ENCODE results near the gene RNU5D-1. TPM values are rescaled to one million over a fixed set of nuclear protein-coding genes. Genes with fewer than 3 reads are reported as not detected.
"Not testable (repeated sequence)": the region's sequence is repeated elsewhere in the genome, so short reads cannot be mapped to it uniquely, and the experiment has no call there.

RNU5D-1 gene
- total RNA-seq = not detected

- ChIA-PET POLR2A (interaction anchor here (0.6 to 4.9 kb wide), 31 partner anchors 8 to 610 kb away, joined by 3 to 153 read pairs (median 5); partner anchors contain the start of genes ARMH1, BTBD19, DYNLT4 and EIF2B3), CTCF (interaction anchor here (0.9 to 4.0 kb wide), 20 partner anchors 9 to 761 kb away, joined by 3 to 38 read pairs (median 4); partner anchors contain the start of genes BEST4, BTBD19, KIF2C and PLK3)
Observed at GRCh38 chr1:44730741-44731512, at the start of gene RNU5D-1. Gene RNU5D-1 (minus strand): TSS chr1:44731170.

- POLR2A ChIA-PET = interaction anchor here (0.5 to 0.9 kb wide), 3 partner anchors 29 to 49 kb away, joined by 3 to 4 read pairs (median 3); partner anchors contain the start of gene RNU5D-1
- CTCF ChIA-PET = interaction anchor here (0.6 to 2.8 kb wide), 4 partner anchors 13 to 231 kb away, joined by 3 to 11 read pairs (median 4); partner anchors contain the start of genes RNU5D-1 and UROD
Observed at GRCh38 chr1:44780583-44781121, 49.7 kb upstream of the RNU5D-1 start.

GRCh38 chr1:44778705-44779576 is 48.0 kb upstream of the RNU5D-1 start:
- ChIA-PET CTCF (interaction anchor here (2.8 kb wide), 1 partner anchor 14 kb away, joined by 11 read pairs; no protein-coding TSS in a partner anchor), POLR2A (interaction anchor here (0.6 kb wide), 1 partner anchor 521 kb away, joined by 3 read pairs; no protein-coding TSS in a partner anchor)

GRCh38 chr1:44777969-44778635 is 47.1 kb upstream of the RNU5D-1 start:
- CTCF ChIA-PET = no interaction called here
- POLR2A ChIA-PET = interaction anchor here (3.8 kb wide), 1 partner anchor 31 kb away, joined by 25 read pairs; the partner anchor contains the start of gene BTBD19

GRCh38 chr1:44777547-44777946 is 46.6 kb upstream of the RNU5D-1 start:
- CTCF ChIA-PET = no interaction called here
- POLR2A ChIA-PET = interaction anchor here (3.8 kb wide), 1 partner anchor 31 kb away, joined by 25 read pairs; the partner anchor contains the start of gene BTBD19

GRCh38 chr1:44776730-44777068 is 45.7 kb upstream of the RNU5D-1 start:
- ChIA-PET CTCF (interaction anchor here (1.2 to 1.8 kb wide), 4 partner anchors 8 to 31 kb away, joined by 3 to 16 read pairs (median 6); partner anchors contain the start of genes BTBD19 and PLK3), POLR2A (interaction anchor here (1.5 to 3.8 kb wide), 5 partner anchors 24 to 55 kb away, joined by 11 to 30 read pairs (median 25); partner anchors contain the start of genes BTBD19, PLK3 and RNU5D-1)

- ChIA-PET CTCF (interaction anchor here (1.2 to 2.5 kb wide), 6 partner anchors 9 to 45 kb away, joined by 3 to 16 read pairs (median 6); partner anchors contain the start of genes BTBD19, PLK3 and RNU5D-1), POLR2A (interaction anchor here (0.8 to 3.8 kb wide), 13 partner anchors 8 to 527 kb away, joined by 3 to 30 read pairs (median 7); partner anchors contain the start of genes BTBD19, HECTD3, PLK3 and RNU5D-1)
Observed at GRCh38 chr1:44775930-44776729, 45.2 kb upstream of the RNU5D-1 start.

- CTCF ChIA-PET = interaction anchor here (0.8 to 2.5 kb wide), 9 partner anchors 9 to 47 kb away, joined by 3 to 16 read pairs (median 6); partner anchors contain the start of genes BTBD19, PLK3 and RNU5D-1
- POLR2A ChIA-PET = interaction anchor here (0.8 to 3.8 kb wide), 16 partner anchors 9 to 528 kb away, joined by 3 to 30 read pairs (median 6); partner anchors contain the start of genes BTBD19, HECTD3, PLK3 and RNU5D-1
Observed at GRCh38 chr1:44775078-44775929, 44.3 kb upstream of the RNU5D-1 start, which contains the start of gene RPS8. Gene RPS8 (plus strand): TSS chr1:44775540. CDS start chr1:44775597, 57 bp downstream.

GRCh38 chr1:44766421-44766820 is 35.5 kb upstream of the RNU5D-1 start:
- CTCF ChIA-PET = interaction anchor here (1.0 to 1.2 kb wide), 3 partner anchors 9 to 36 kb away, joined by 3 to 5 read pairs (median 4); partner anchors contain the start of genes RNU5D-1 and RPS8
- POLR2A ChIA-PET = not testable (repeated sequence)

GRCh38 chr1:44760876-44761275 is 29.9 kb upstream of the RNU5D-1 start:
- CTCF ChIA-PET = no interaction called here
- POLR2A ChIA-PET = interaction anchor here (1.7 kb wide), 1 partner anchor 29 kb away, joined by 7 read pairs; no protein-coding TSS in a partner anchor

- ChIA-PET CTCF (interaction anchor here (0.9 to 1.3 kb wide), 2 partner anchors 9 to 11 kb away, joined by 3 to 4 read pairs; no protein-coding TSS in a partner anchor), POLR2A (no interaction called here)
Observed at GRCh38 chr1:44759077-44759476, 28.1 kb upstream of the RNU5D-1 start.

GRCh38 chr1:44757420-44757819 is 26.4 kb upstream of the RNU5D-1 start:
- POLR2A ChIA-PET = no interaction called here
- CTCF ChIA-PET = no interaction called here

GRCh38 chr1:44747878-44748277 is 16.9 kb upstream of the RNU5D-1 start:
- CTCF ChIA-PET = interaction anchor here (0.7 to 1.1 kb wide), 4 partner anchors 11 to 122 kb away, joined by 3 to 4 read pairs (median 4); partner anchors contain the start of gene RNU5D-1

GRCh38 chr1:44743211-44743610 is 12.2 kb upstream of the RNU5D-1 start:
- CTCF ChIA-PET = interaction anchor here (0.6 kb wide), 1 partner anchor 1083 kb away, joined by 3 read pairs; no protein-coding TSS in a partner anchor
- POLR2A ChIA-PET = interaction anchor here (1.2 kb wide), 1 partner anchor 32 kb away, joined by 3 read pairs; no protein-coding TSS in a partner anchor

More at GRCh38 chr1:44747878-44748277, 16.9 kb upstream of the RNU5D-1 start:
- POLR2A ChIA-PET = interaction anchor here (0.6 kb wide), 1 partner anchor 34 kb away, joined by 4 read pairs; no protein-coding TSS in a partner anchor

- ChIA-PET POLR2A (interaction anchor here (0.7 to 1.6 kb wide), 5 partner anchors 9 to 60 kb away, joined by 3 to 10 read pairs (median 4); partner anchors contain the start of genes PLK3, RNU5D-1 and RPS8), CTCF (interaction anchor here (1.0 to 2.8 kb wide), 3 partner anchors 9 to 47 kb away, joined by 3 to 14 read pairs (median 3); partner anchors contain the start of gene RNU5D-1)
Observed at GRCh38 chr1:44740179-44740617, 9.2 kb upstream of the RNU5D-1 start.

All from activated CD8-positive, alpha-beta memory T cell treated with anti-CD3 and anti-CD28 coated beads for 36 hours (primary cell).